Activated T-helper 2 cell treated with anti-CD3 and anti-CD28 coated beads, Interferon-gamma antibody, Interleukin-2, Interleukin-4, amounts not matched to agents 10 μg/mL and 5 μg/mL and 100 μg/mL, durations not matched to agents 14 hours and 24 hours and 36 hours (primary cell): Measurements from ENCODE around the gene AMBRA1. TPM values are rescaled to one million over a fixed set of nuclear protein-coding genes. Genes with fewer than 3 reads are reported as not detected.

Experiments used
- DNase-seq: peaks from one replicate; pipeline ENCODE4 v3.0.0; 2021; ENCODE audit warnings: low spot score
- H3K27ac Mint-ChIP-seq: one replicate; pipeline ENCODE4 v1.8.0; 2021; ENCODE audit warnings: mixed read lengths
- H3K27me3 Mint-ChIP-seq: one replicate; pipeline ENCODE4 v1.8.0; 2021; ENCODE audit warnings: low read depth, mixed read lengths
- H3K36me3 Mint-ChIP-seq: one replicate; pipeline ENCODE4 v1.8.0; 2021; ENCODE audit warnings: low read depth, mixed read lengths
- H3K4me1 Mint-ChIP-seq: one replicate; pipeline ENCODE4 v1.8.0; 2021; ENCODE audit warnings: low read depth, mixed read lengths
- H3K4me3 Mint-ChIP-seq: one replicate; pipeline ENCODE4 v1.8.0; 2021; ENCODE audit warnings: low read depth, mild to moderate bottlenecking, moderate library complexity, mixed read lengths
- H3K9me3 Mint-ChIP-seq: one replicate; pipeline ENCODE4 v1.8.0; 2021; ENCODE audit warnings: mixed read lengths
- intact Hi-C: fragments of 100-400 bp; cut with micrococcal nuclease; formaldehyde crosslinking; loops from one replicate; pipeline ENCODE4 v1.15.1; 2023
- total RNA-seq: library from RNA; stranded (reverse); gene quantifications from 2 replicates; pipeline ENCODE4 v1.2.3, GENCODE V29; 2022

AMBRA1 gene
- total RNA-seq, 1 donor from 2014 or later: 32.7 TPM

DNA sequence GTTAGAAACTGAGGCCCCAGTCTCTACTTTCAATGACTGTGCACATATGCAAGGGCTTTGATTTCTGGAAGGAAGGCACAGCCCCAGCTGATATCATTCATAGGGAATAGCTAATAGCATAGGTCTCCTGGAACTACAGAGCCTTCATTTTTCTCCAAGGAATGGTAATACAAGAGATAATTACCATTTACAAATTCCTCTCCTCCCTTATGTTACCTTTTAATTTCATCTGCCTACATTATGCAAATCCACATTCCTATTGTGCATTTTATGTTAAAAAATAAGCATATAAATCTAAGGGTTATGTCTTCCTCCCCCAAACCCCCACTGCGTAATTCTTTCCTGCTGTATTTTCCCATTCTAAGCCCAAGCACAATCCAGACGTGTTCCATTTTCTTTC, 94.9 kb downstream of the AMBRA1 start:
- DNase-seq: no peak
- intact Hi-C loops: no loop called here
- Mint-ChIP-seq H3K27ac (no peak overlapping the region), H3K27me3 (no peaks in the 10 kb centered on the region), H3K4me3 (no peak overlapping the region), H3K9me3 (no peaks in the 10 kb centered on the region), H3K36me3 (peaks cover 15% of the 10 kb centered on the region), H3K4me1 (peaks cover 4% of the 10 kb centered on the region)

DNA sequence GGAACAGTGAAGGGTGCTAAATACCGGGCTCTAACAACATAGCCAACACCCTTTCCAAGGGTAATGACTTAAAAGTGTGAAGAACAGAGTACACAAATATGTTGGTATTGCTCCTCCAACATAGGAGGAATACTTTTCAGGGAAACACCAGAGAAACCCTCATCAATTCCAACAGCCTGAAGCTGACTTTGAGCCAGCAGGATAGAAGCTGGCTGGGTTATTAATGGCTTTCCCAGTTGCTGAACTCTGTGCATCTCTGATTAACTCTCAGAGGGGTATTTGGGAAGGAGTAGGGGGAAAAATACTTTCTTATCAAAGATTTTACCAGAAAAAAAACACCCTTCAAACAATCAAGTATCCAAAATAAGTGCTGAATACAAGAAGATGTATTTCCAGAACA, 95.6 kb downstream of the AMBRA1 start:
- no peak overlapping the region for H3K4me3 Mint-ChIP-seq
- H3K4me1 Mint-ChIP-seq: peaks cover 4% of the 10 kb centered on the region
- no peak for DNase-seq
- peaks cover 17% of the 10 kb centered on the region for H3K36me3 Mint-ChIP-seq
- no peaks in the 10 kb centered on the region for H3K9me3 Mint-ChIP-seq
- intact Hi-C loops: no loop called here
- no peak overlapping the region for H3K27ac Mint-ChIP-seq
- H3K27me3 Mint-ChIP-seq: no peaks in the 10 kb centered on the region

- no peak overlapping the region for H3K4me3 Mint-ChIP-seq
- intact Hi-C loops: no loop called here
- no peaks in the 10 kb centered on the region for H3K27me3 Mint-ChIP-seq
- H3K27ac Mint-ChIP-seq: no peak overlapping the region
- H3K9me3 Mint-ChIP-seq: no peaks in the 10 kb centered on the region
- H3K4me1 Mint-ChIP-seq: peaks cover 2% of the 10 kb centered on the region
- peaks cover 16% of the 10 kb centered on the region for H3K36me3 Mint-ChIP-seq
- no peak for DNase-seq
Observed at GRCh38 chr11:46497498-46497897, 96.3 kb downstream of the AMBRA1 start.

GRCh38 chr11:46493791-46494190, 100.0 kb downstream of the AMBRA1 start:
- H3K4me3 Mint-ChIP-seq: no peak overlapping the region
- no peaks in the 10 kb centered on the region for H3K27me3 Mint-ChIP-seq
- DNase-seq: no peak
- peaks cover 25% of the 10 kb centered on the region for H3K36me3 Mint-ChIP-seq
- H3K27ac Mint-ChIP-seq: no peak overlapping the region
- intact Hi-C loops: loop anchor here (5.0 kb wide), 1 partner anchor 44 kb away; no protein-coding TSS in a partner anchor
- peaks cover 2% of the 10 kb centered on the region for H3K4me1 Mint-ChIP-seq
- H3K9me3 Mint-ChIP-seq: no peaks in the 10 kb centered on the region

DNA sequence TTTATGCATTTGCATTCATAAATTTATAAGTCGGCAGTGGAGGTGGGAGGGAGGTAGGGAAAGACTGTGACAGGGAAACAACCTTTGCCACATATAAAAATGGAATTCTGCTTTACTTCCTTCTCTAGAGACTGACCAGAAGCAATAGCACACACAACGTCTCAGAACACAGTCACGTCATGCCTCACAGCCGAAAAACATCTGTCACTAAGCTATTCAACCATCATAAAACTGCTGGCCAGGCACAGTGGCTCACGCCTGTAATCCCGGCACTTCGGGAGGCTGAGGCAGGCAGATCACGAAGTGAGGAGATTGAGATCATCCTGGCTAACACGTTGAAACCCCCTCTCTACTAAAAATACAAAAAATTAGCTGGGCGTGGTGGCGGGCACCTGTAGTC, 101.3 kb downstream of the AMBRA1 start:
- Mint-ChIP-seq H3K27me3 (no peaks in the 10 kb centered on the region), H3K27ac (no peak overlapping the region), H3K36me3 (peaks cover 21% of the 10 kb centered on the region), H3K4me3 (no peak overlapping the region), H3K4me1 (peaks cover 2% of the 10 kb centered on the region), H3K9me3 (no peaks in the 10 kb centered on the region)
- intact Hi-C loops: loop anchor here (5.0 kb wide), 1 partner anchor 45 kb away; no protein-coding TSS in a partner anchor
- no peak for DNase-seq

- Mint-ChIP-seq H3K4me3 (no peak overlapping the region), H3K4me1 (peaks cover 2% of the 10 kb centered on the region), H3K9me3 (no peaks in the 10 kb centered on the region), H3K27ac (peak overlapping the region; percentile 50), H3K36me3 (peaks cover 17% of the 10 kb centered on the region), H3K27me3 (no peaks in the 10 kb centered on the region)
- no peak for DNase-seq
- intact Hi-C loops: loop anchor here (5.0 kb wide), 1 partner anchor 46 kb away; no protein-coding TSS in a partner anchor
Observed at GRCh38 chr11:46491661-46492330, 102.0 kb downstream of the AMBRA1 start.

DNA sequence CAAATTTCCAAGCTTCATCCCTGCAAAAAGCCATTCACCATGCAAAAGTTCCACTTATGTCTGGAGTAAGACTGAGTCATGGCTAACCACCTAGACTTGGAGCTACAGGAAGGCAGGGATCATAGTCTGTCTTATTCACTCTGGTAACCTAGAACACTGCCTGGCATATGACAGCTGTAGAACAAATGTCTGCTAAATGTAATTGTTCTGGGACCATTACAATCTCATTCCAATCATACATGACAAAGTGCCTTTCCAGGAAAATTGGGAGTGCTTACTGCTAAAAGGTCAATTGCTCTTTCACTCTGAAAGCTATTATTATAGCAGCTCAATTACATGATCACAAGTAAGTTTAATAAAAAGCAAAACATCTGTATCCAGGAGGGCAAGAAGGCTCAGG, 103.2 kb downstream of the AMBRA1 start:
- Mint-ChIP-seq H3K9me3 (no peaks in the 10 kb centered on the region), H3K27me3 (no peaks in the 10 kb centered on the region), H3K27ac (no peak overlapping the region), H3K36me3 (peaks cover 17% of the 10 kb centered on the region), H3K4me1 (peaks cover 2% of the 10 kb centered on the region), H3K4me3 (no peak overlapping the region)
- intact Hi-C loops: loop anchor here (5.0 kb wide), 1 partner anchor 47 kb away; no protein-coding TSS in a partner anchor
- no peak for DNase-seq

DNA sequence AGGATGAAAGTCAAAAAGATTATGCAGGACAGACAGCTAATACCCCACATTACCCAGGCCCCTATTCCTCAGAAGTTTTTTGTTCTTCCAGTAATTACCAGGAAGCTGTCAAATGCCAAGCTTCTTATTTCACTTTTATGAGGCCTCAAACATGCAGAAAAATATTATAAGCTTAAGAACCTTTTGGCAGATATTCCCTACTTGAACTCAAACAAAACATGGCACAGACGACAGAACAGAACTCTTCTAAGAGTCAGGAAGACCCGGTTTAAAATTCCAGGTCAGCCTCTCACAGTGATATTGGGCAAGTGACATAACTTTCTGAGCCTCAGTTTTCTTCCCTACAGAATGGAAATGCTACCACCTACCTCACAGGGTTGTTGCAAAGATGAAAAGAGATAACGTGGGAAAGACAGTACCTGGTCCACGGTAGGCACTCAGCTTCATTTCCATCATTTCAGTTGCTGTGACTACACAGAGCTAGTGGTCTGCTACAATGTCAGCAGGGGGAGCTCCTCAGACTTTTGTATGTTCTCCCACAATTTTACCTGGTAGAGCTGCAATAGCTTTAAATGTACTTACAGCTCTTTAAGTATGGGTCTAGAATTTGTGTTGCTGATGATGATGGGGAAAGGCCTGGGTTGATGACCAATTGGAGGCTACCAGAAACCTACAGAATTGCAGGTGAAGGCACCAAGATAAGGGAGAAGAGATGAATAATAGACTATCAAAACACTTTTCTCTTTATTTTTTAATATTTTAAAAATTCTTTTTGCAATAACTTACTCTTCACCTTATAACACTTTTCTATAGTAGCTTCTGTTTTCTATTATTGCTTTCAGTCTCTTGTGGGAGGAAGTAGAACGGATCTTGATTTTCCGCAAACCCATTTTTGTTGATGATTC, 103.9 kb downstream of the AMBRA1 start:
- intact Hi-C loops: loop anchor here (5.0 kb wide), 1 partner anchor 47 kb away; no protein-coding TSS in a partner anchor
- DNase-seq: peak; percentile 13
- H3K4me3 Mint-ChIP-seq: no peak overlapping the region

DNA sequence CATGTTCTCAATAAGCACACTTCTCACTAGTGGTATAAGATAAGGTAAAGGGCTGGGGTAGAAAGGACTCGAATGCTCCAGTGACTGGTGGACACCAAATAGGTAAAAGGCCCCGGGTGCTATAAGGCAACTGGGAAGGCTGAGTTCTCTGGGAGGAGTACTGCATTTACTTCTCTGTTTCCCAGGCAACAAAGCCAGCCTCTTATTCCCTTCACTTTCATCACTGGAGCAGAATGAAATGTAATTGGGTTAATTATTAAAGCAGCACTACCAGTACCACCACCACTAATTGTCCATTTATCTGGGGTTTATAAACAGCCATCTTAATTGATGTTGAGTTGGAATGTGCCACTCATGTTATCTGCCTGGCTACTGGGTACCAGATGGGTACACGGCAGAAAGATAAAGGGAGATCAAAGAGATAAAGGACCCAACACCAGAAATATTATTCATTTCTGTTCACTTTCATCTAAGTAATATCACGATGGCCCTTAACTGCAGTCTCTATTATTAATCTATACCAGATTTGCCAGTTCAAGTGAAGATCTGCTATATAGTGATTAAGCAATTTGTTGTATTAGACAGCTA, 107.9 kb downstream of the AMBRA1 start:
- DNase-seq: no peak
- intact Hi-C loops: no loop called here
- no peak overlapping the region for H3K4me3 Mint-ChIP-seq
- H3K27ac Mint-ChIP-seq: no peak overlapping the region
- H3K27me3 Mint-ChIP-seq: no peaks in the 10 kb centered on the region
- H3K9me3 Mint-ChIP-seq: no peaks in the 10 kb centered on the region
- H3K4me1 Mint-ChIP-seq: no peaks in the 10 kb centered on the region
- H3K36me3 Mint-ChIP-seq: peaks cover 6% of the 10 kb centered on the region

More for the DNA sequence above, 103.9 kb downstream of the AMBRA1 start:
- Mint-ChIP-seq H3K9me3 (no peaks in the 10 kb centered on the region), H3K36me3 (peaks cover 17% of the 10 kb centered on the region), H3K27me3 (no peaks in the 10 kb centered on the region), H3K4me1 (peaks cover 2% of the 10 kb centered on the region), H3K27ac (no peak overlapping the region)

DNA sequence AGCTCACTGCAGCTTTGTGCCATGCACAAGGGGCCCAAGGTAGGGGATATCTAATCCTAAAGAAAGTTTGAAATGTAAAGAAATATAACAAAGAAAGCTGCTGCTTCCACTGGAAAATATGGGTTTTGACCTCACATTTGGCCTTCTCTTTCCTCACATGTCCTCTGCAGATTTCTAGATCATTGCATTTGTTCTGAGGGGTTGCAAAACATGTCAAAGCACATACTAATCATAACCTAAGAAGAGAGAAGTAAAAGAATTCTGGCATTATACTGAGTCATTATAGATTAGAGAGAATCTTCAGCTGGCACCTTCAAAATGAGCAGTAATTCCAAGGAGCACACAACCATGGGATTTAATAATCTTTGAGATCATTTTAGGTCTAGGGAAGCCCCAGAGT, 109.7 kb downstream of the AMBRA1 start:
- no peak for DNase-seq
- Mint-ChIP-seq H3K27me3 (no peaks in the 10 kb centered on the region), H3K36me3 (no peaks in the 10 kb centered on the region), H3K4me1 (no peaks in the 10 kb centered on the region), H3K9me3 (no peaks in the 10 kb centered on the region), H3K27ac (no peak overlapping the region), H3K4me3 (no peak overlapping the region)
- intact Hi-C loops: no loop called here

DNA sequence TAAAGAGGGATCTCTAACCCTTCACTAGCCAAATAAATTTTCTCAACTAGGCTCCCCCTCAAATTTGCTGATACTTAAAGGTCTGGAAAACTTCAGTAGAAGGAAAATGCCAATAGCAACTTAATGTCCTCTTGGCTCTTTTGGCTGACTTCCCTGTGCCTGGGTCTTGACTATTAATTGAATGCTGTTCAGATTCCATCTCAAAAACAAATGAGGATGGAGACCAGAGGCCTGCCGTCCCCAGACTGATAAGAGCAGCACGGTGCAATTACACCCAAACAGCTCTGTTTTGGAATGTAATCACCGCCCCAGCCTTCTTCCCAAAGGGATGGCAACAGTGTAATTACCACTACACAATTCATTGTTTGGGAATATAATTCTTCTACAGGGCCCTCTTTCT, 112.9 kb downstream of the AMBRA1 start:
- intact Hi-C loops: no loop called here
- Mint-ChIP-seq H3K4me3 (no peak overlapping the region), H3K36me3 (no peaks in the 10 kb centered on the region), H3K9me3 (no peaks in the 10 kb centered on the region), H3K27ac (no peak overlapping the region), H3K27me3 (no peaks in the 10 kb centered on the region), H3K4me1 (peaks cover 3% of the 10 kb centered on the region)
- no peak for DNase-seq

DNA sequence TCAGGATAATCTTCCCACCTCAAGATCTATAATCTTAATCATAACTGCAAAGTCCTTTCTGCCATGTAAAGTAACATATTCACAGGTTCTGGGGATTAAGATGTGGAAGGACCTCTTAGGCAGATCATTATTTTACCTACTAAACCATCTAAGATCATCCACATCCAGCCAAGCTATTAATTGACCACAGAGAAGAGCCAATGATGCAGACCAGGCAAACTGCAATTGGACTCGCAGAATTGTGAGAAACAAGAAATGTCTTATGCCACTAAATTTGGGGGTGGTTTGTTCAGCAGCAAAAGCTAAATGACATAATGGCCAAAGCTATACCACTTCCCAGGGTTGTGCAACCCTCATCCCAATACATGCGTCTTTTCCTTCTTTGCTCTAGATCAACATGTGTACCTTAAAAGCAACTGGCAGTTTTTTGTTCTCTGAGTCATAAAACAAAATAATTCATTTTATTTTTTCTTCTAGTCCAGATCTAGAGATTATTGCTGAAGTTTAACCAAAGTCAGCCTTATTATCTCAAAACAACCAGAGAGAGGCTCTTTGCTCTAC, 113.6 kb downstream of the AMBRA1 start:
- intact Hi-C loops: no loop called here
- no peak for DNase-seq
- no peaks in the 10 kb centered on the region for H3K27me3 Mint-ChIP-seq
- peaks cover 10% of the 10 kb centered on the region for H3K4me1 Mint-ChIP-seq
- H3K27ac Mint-ChIP-seq: no peak overlapping the region
- no peaks in the 10 kb centered on the region for H3K9me3 Mint-ChIP-seq
- H3K4me3 Mint-ChIP-seq: no peak overlapping the region
- H3K36me3 Mint-ChIP-seq: no peaks in the 10 kb centered on the region
